Endothelial cell of umbilical vein (primary cell): ENCODE data around the gene PTPN9. TPM values are rescaled to one million over a fixed set of nuclear protein-coding genes. Genes with fewer than 3 reads are reported as not detected.
"Not testable (repeated sequence)": the region's sequence is repeated elsewhere in the genome, so short reads cannot be mapped to it uniquely, and the experiment has no call there.

Source experiments
- BruUV-seq: library from RNA; stranded (reverse); fragments of 400-500 nt; replicated peaks from 2 replicates; lab custom pipeline; 2021; lab: Mats Ljungman, UMichigan
- CTCF ChIA-PET: fragments of 300-600, 350-600 bp; sonication (Branson Sonifier 250); formaldehyde crosslinking; loops from one replicate; lab custom pipeline; 2021; ENCODE audit warnings: antibody characterized with exemption, inconsistent platforms; lab: Charles Lee
- POLR2A ChIA-PET: fragments of 300-600, 350-600 bp; sonication (Branson Sonifier 250); formaldehyde crosslinking; loops from one replicate; lab custom pipeline; 2021; ENCODE audit warnings: antibody characterized with exemption, inconsistent platforms; lab: Charles Lee
- DNase-seq: peaks from one replicate; pipeline ENCODE4 v3.0.0-alpha.2; 2011; ENCODE audit warnings: low read depth, low spot score
- FAIRE-seq: peaks from 2 replicates; lab custom pipeline; 2011; peaks lifted over from hg19 to GRCh38; lab: Jason Lieb, UNC
- H2AFZ ChIP-seq: 2 replicates; pipeline ENCODE4 v1.6.0; 2012; ENCODE audit warnings: low read depth, low read length, control low read depth, inconsistent platforms
- H3K27ac ChIP-seq: 2 replicates; pipeline ENCODE4 v1.5.1; 2011; ENCODE audit warnings: low read depth, mild to moderate bottlenecking, control low read depth, low read length, moderate library complexity; ENCODE audit not compliant: insufficient read depth
- H3K27me3 ChIP-seq, 2 experiments: 2 replicates each; pipeline versions ENCODE4 v1.6.0 to v1.6.1; 2011; ENCODE audit warnings: low read length in 2 of 2, mixed read lengths in 1 of 2; ENCODE audit not compliant: control insufficient read depth in 2 of 2, insufficient read depth in 2 of 2
- H3K36me3 ChIP-seq, 2 experiments: 2 replicates in 1 of 2; 3 replicates in 1 of 2; pipeline ENCODE4 v1.5.1; 2011; ENCODE audit warnings: low read length in 2 of 2, mild to moderate bottlenecking in 1 of 2, moderate library complexity in 1 of 2; ENCODE audit not compliant: control insufficient read depth in 2 of 2, insufficient read depth in 2 of 2; ENCODE audit errors: extremely low read depth in 1 of 2
- H3K4me1 ChIP-seq: 3 replicates; pipeline ENCODE4 v1.5.1; 2011; ENCODE audit warnings: mild to moderate bottlenecking, low read length; ENCODE audit not compliant: control insufficient read depth, insufficient read depth; ENCODE audit errors: extremely low read depth
- H3K4me2 ChIP-seq: 2 replicates; pipeline ENCODE4 v1.6.1; 2011; ENCODE audit warnings: low read length, control low read depth, mixed read lengths; ENCODE audit not compliant: insufficient read depth
- H3K4me3 ChIP-seq, 3 experiments: fragments of 200-600 bp in 1 of 3; sonication (generic), shearing (Covaris generic) in 1 of 3; replicated peaks in 1 of 3; 2 replicates each; pipeline ENCODE4 v1.5.1; 2011 to 2016; ENCODE audit warnings: control low read depth in 3 of 3, low read length in 3 of 3, mild to moderate bottlenecking in 2 of 3, inconsistent platforms in 1 of 3, low read depth in 1 of 3, moderate library complexity in 1 of 3; ENCODE audit not compliant: insufficient read depth in 1 of 3
- H3K79me2 ChIP-seq: 2 replicates; pipeline ENCODE4 v1.6.0; 2012; ENCODE audit warnings: low read length, inconsistent platforms; ENCODE audit not compliant: control insufficient read depth, insufficient read depth
- H3K9ac ChIP-seq: replicated peaks from 2 replicates; pipeline ENCODE3; 2011; ENCODE audit warnings: low read length, control low read depth; ENCODE audit not compliant: insufficient read depth; ENCODE audit errors: extremely low read depth
- H3K9me1 ChIP-seq: replicated peaks from 3 replicates; pipeline ENCODE4 v1.6.0; 2011; ENCODE audit warnings: mild to moderate bottlenecking, low read length; ENCODE audit not compliant: control insufficient read depth, insufficient read depth; ENCODE audit errors: extremely low read depth
- H3K9me3 ChIP-seq: replicated peaks from 2 replicates; pipeline ENCODE4 v1.5.1; 2012; ENCODE audit warnings: low read length, inconsistent platforms; ENCODE audit not compliant: control insufficient read depth, insufficient read depth
- H4K20me1 ChIP-seq: replicated peaks from 2 replicates; pipeline ENCODE3; 2011; ENCODE audit warnings: mild to moderate bottlenecking, low read length; ENCODE audit not compliant: control insufficient read depth, insufficient read depth; ENCODE audit errors: extremely low read depth
- FOS ChIP-seq: IDR thresholded peaks from 2 replicates; pipeline ENCODE4 v1.6.1; 2011; ENCODE audit warnings: mild to moderate bottlenecking, low read length, moderate library complexity, borderline replicate concordance; ENCODE audit not compliant: insufficient read depth
- GATA2 ChIP-seq: IDR thresholded peaks from 2 replicates; pipeline ENCODE4 v1.7.0; 2011; ENCODE audit warnings: low read depth, mild to moderate bottlenecking, moderate library complexity, mixed read lengths, low read length; ENCODE audit not compliant: insufficient read length, insufficient read depth
- JUN ChIP-seq: IDR thresholded peaks from 2 replicates; pipeline ENCODE4 v1.6.1; 2011; ENCODE audit warnings: borderline replicate concordance, low read depth; ENCODE audit not compliant: insufficient read length, insufficient read depth
- POLR2AphosphoS5 ChIP-seq: IDR thresholded peaks from 2 replicates; pipeline ENCODE4 v1.6.1; 2012; ENCODE audit warnings: low read depth, mild to moderate bottlenecking, control low read depth, low read length, moderate library complexity; ENCODE audit not compliant: insufficient read depth
- dilution Hi-C: fragments of 300-500 bp; cut with MboI; formaldehyde crosslinking; loops from one replicate; pipeline ENCODE4 v1.15.0; 2019; ENCODE audit warnings: low sequenced_read_pairs; ENCODE audit not compliant: extremely low pct_ligation_motif_present
- intact Hi-C: fragments of 100-400 bp; cut with micrococcal nuclease; formaldehyde crosslinking; loops from one replicate; pipeline ENCODE4 v1.10.0; 2022
- polyA plus RNA-seq, 4 experiments: library from polyadenylated mRNA; depleted of rRNA in 3 of 4; stranded (reverse) in 3 of 4; unstranded in 1 of 4; fragments of >200 nt; gene quantifications; 2 replicates each; pipeline versions ENCODE4 v1.2.1 to v1.2.3, GENCODE V29; 2011 to 2012; ENCODE audit warnings: missing spikeins in 1 of 4
- total RNA-seq: library from RNA; stranded (reverse); gene quantifications from 2 replicates; pipeline ENCODE4 v1.2.3, GENCODE V29; 2021

Gene PTPN9
- total and polyA plus RNA-seq, 2 donors (not counting 3 experiments of a cell fraction or from before 2014, with no cell fraction given): 31.4 to 37.2 TPM

GRCh38 chr15:75443972-75444453, 135.1 kb downstream of the PTPN9 start:
- H3K4me2 ChIP-seq, H3K9me3 ChIP-seq, H3K9ac ChIP-seq, H4K20me1 ChIP-seq, H3K4me3 ChIP-seq, intact Hi-C loops, dilution Hi-C loops, H3K9me1 ChIP-seq, H3K27me3 ChIP-seq, H2AFZ ChIP-seq, BruUV-seq, POLR2A ChIA-PET, H3K36me3 ChIP-seq: not testable (repeated sequence)
- peaks cover 57% of the 10 kb centered on the region for H3K79me2 ChIP-seq
- CTCF ChIA-PET: interaction anchor here (1.3 kb wide), 1 partner anchor 8 kb away, joined by 3 read pairs; the partner anchor contains the start of gene SIN3A
- TF ChIP-seq FOS: peak; percentile 65
- TF ChIP-seq JUN: peak; percentile 22
- TF ChIP-seq GATA2: peak; percentile 11
- FAIRE-seq (peak; percentile 66), DNase-seq (peak; percentile 39)
- H3K27ac ChIP-seq: peak overlapping the region; percentile 7
- peaks cover 17% of the 10 kb centered on the region for H3K4me1 ChIP-seq

GRCh38 chr15:75437721-75438120, 141.4 kb downstream of the PTPN9 start:
- Histone ChIP-seq H3K27ac (no peak overlapping the region), H4K20me1 (no peaks in the 10 kb centered on the region), H3K79me2 (peaks cover 50% of the 10 kb centered on the region), H3K27me3 (no peaks in the 10 kb centered on the region), H3K36me3 (no peaks in the 10 kb centered on the region), H3K9ac (no peak overlapping the region), H3K9me1 (no peaks in the 10 kb centered on the region), H3K4me2 (no peak overlapping the region), H3K4me1 (peaks cover 5% of the 10 kb centered on the region), H3K9me3 (no peaks in the 10 kb centered on the region), H2AFZ (no peak overlapping the region), H3K4me3 (no peak overlapping the region)
- dilution Hi-C loops (no loop called here), intact Hi-C loops (no loop called here)
- no peak for FAIRE-seq
- ChIA-PET POLR2A (no interaction called here), CTCF (no interaction called here)
- TF ChIP-seq POLR2AphosphoS5: no peak
- no peak for DNase-seq
- no TSS peak for BruUV-seq
